ENCODE results near the gene TMEM266. TPM values are rescaled to one million over a fixed set of nuclear protein-coding genes. Genes with fewer than 3 reads are reported as not detected.

The TMEM266 gene
- total RNA-seq, 4 donors from 2014 or later: 0.27 to 2.7 (median 1.5) TPM

- no peak for DNase-seq (ENCODE audit: low spot score in 2 of 2)
- WGBS, 2 donors: 70 to 71% methylated on average over 10 to 12 of the region's 12 CpGs
- H3K4me3 ChIP-seq (ENCODE audit: low read depth, poor library complexity, severe bottlenecking): no peak overlapping the region
- TF ChIP-seq POLR2A (IDR thresholded peaks at IDR 0.05) (no peak), CTCF (IDR thresholded peaks at IDR 0.05) (no peak)
- intact Hi-C loops (cut with DNase I; ENCODE audit: low total_unique reads): no loop called here
Observed at GRCh38 chr15:76162036-76162398, 102.2 kb downstream of the TMEM266 start.

GRCh38 chr15:76162784-76163456 lies 103.1 kb downstream of the TMEM266 start:
- 71 to 76% methylated on average over 9 to 10 of the region's 10 CpGs for WGBS, 2 donors
- no peak overlapping the region for H3K4me3 ChIP-seq (ENCODE audit: low read depth, poor library complexity, severe bottlenecking)
- intact Hi-C loops (cut with DNase I; ENCODE audit: low total_unique reads): no loop called here
- DNase-seq (ENCODE audit: low spot score in 2 of 2): no peak
- TF ChIP-seq POLR2A (IDR thresholded peaks at IDR 0.05): no peak
- TF ChIP-seq CTCF (IDR thresholded peaks at IDR 0.05): no peak

- 63 to 78% methylated on average over 21 of the region's 21 CpGs for WGBS, 2 donors
- TF ChIP-seq POLR2A (IDR thresholded peaks at IDR 0.05) (no peak), CTCF (IDR thresholded peaks at IDR 0.05) (no peak)
- H3K4me3 ChIP-seq (ENCODE audit: low read depth, poor library complexity, severe bottlenecking): no peak overlapping the region
- intact Hi-C loops (cut with DNase I; ENCODE audit: low total_unique reads): no loop called here
- peak; percentile 75 to 94 for DNase-seq (ENCODE audit: low spot score in 2 of 2)
Observed at GRCh38 chr15:76163457-76164295, 103.9 kb downstream of the TMEM266 start.

GRCh38 chr15:76164602-76165001 lies 104.8 kb downstream of the TMEM266 start:
- intact Hi-C loops (cut with DNase I; ENCODE audit: low total_unique reads): no loop called here
- 90 to 95% methylated on average over 4 to 8 of the region's 8 CpGs for WGBS, 2 donors
- H3K4me3 ChIP-seq (ENCODE audit: low read depth, poor library complexity, severe bottlenecking): no peak overlapping the region
- no peak for DNase-seq (ENCODE audit: low spot score in 2 of 2)
- TF ChIP-seq POLR2A (IDR thresholded peaks at IDR 0.05): no peak
- no peak for TF ChIP-seq CTCF (IDR thresholded peaks at IDR 0.05)

GRCh38 chr15:76165951-76166350 lies 106.2 kb downstream of the TMEM266 start:
- intact Hi-C loops (cut with DNase I; ENCODE audit: low total_unique reads): no loop called here
- 93 to 94% methylated on average over 15 of the region's 15 CpGs for WGBS, 2 donors
- TF ChIP-seq POLR2A (IDR thresholded peaks at IDR 0.05) (no peak), CTCF (IDR thresholded peaks at IDR 0.05) (no peak)
- no peak overlapping the region for H3K4me3 ChIP-seq (ENCODE audit: low read depth, poor library complexity, severe bottlenecking)
- DNase-seq (ENCODE audit: low spot score in 2 of 2): no peak

All from lower leg skin (tissue), 4 donors.